Fibroblast of skin of right quadriceps (primary cell): ENCODE data around the gene KRTAP2-4.
"Not testable (repeated sequence)": the region's sequence is repeated elsewhere in the genome, so short reads cannot be mapped to it uniquely, and the experiment has no call there.

Experiments used
- DNase-seq: peaks from one replicate; pipeline ENCODE4 v3.0.0-alpha.2; 2013

Gene KRTAP2-4

DNA sequence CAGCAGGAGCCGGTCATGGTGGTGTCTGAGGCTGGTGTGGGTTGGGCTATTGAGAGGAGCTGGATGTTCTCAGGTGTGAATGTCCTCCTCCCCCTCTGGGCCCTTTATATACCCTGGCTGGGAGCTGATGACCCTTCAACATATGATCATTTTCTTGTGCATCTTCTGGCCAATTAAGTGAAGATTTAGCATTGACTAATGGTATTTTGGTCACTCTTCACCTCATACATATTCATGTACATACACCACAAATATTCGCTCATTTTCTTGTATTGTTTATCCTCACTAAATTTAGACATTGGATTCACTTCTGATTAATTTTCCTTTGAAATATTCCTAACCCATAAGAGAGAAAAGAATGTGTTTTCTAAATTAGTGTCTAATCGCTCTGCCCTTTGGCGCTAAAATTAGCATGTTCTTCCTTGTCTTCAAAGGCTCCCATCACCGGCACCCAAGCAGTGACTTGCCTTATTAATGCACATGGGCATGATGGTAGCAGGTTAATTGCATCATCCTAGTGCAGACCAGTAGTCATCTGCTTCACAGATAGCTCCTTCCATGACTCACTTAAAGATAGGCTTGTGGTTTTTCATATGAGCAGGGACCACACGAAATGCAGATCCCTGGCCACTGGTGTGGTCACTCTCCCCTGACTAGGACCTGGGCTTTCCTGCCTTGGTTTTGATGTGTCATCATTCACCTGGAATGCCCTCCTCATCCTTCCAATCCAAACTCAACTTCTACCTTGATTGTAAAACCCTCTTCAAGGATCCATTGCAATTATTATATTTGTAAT is at the start of gene KRTAP2-4:
KRTAP2-4 (minus strand) TSS at position 51 of the 796 bp plus-strand sequence; CDS start at position 17, 34 bp downstream.
- peak; percentile 91 for DNase-seq

GRCh38 chr17:41111151-41111885 is 45.6 kb upstream of the KRTAP2-4 start:
- no peak for DNase-seq

GRCh38 chr17:41108728-41109386 is 43.2 kb upstream of the KRTAP2-4 start:
- DNase-seq = not testable (repeated sequence)

DNA sequence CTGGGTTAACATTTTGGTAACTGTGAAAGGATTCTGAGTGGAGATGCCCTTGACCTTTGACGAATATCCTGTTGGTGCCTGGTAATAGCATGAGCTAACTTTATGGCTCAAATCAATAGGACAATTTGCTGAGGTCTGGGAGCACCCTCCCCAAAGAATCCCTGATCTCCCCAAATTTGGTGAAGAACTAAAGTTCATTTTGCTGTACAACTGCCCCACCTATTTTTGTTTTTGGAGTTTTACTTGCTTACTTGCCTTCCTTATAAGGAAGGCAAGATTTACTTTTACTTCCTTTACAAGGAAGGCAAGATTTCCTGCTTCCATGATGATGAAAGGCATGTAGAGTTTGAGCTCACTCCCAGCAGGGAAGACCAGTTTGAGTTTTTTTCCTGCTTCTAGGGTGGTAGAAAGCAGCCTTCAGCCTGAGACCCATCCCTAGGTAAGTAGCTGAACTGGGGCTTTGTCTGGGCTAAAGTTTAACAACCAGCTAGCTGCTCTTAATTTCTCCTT is 42.3 kb upstream of the KRTAP2-4 start:
- no peak for DNase-seq

- not testable (repeated sequence) for DNase-seq
Observed at GRCh38 chr17:41105347-41105746, 39.7 kb upstream of the KRTAP2-4 start, which contains the start of gene KRTAP4-9. Gene KRTAP4-9 (plus strand): TSS chr17:41105389. CDS start chr17:41105389, 0 bp downstream.

DNA sequence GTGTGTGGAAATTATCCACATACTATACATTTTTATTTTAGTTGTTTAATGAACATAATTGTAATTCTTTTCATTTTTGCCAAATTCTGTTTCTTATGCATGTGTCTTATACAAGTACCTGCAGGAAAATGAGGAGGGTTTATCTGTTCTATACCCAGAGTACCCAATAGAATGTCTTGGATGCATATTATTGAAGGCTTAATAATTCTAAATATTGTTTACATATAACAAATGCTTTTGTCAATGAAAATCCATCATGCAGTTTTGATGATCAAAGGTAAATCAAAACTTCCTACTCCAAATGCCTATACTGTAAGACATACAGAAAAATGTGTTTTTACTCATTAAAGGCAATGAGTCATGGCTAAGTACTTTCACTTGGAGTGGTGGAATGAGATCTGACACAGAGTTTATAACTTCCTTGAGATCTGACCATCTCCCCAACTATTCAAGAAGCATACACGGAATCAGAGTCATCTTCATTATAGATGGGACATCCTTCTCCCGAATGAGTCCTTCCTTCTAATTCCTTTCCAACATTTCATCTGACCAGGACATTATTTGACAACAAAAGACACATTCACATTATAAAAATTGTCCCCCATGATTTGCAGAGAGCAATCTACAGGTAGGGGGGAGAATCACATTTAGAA is 38.8 kb upstream of the KRTAP2-4 start:
- DNase-seq = peak; percentile 87

- DNase-seq = no peak
Observed at GRCh38 chr17:41103896-41104295, 38.2 kb upstream of the KRTAP2-4 start.

- DNase-seq = no peak
Observed at GRCh38 chr17:41101586-41102259, 36.0 kb upstream of the KRTAP2-4 start, which contains the start of gene KRTAP4-16. Gene KRTAP4-16 (minus strand): TSS chr17:41102209. CDS start chr17:41102209, 0 bp downstream.

- DNase-seq = peak; percentile 91
Observed at GRCh38 chr17:41099682-41100480, 34.2 kb upstream of the KRTAP2-4 start.

GRCh38 chr17:41098481-41098880 is 32.8 kb upstream of the KRTAP2-4 start:
- DNase-seq = peak; percentile 65

- no peak for DNase-seq
Observed at GRCh38 chr17:41098042-41098441, 32.4 kb upstream of the KRTAP2-4 start, which contains the start of gene KRTAP4-8. Gene KRTAP4-8 (minus strand): TSS chr17:41098142. CDS start chr17:41098084, 58 bp downstream.

DNA sequence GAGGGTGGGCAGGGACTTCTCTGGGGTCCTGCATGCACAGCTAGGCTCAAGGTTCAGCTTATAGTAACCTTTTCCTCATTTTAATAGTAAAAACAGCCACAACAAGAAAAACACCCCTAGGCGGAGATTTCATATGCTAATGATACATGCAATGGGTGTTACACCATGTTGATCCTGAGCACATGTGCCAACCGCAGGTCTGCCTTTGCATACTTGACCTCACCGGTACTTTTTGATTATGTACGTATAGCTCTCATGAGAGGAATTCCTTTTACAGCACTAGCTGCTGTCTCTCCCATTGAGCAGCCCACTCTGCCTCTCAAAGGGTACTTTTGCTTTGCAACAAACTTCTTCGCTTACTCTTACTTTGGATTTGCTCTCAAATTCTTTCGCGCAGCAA is 30.4 kb upstream of the KRTAP2-4 start:
- DNase-seq = no peak

GRCh38 chr17:41088760-41089352 is 23.2 kb upstream of the KRTAP2-4 start:
- not testable (repeated sequence) for DNase-seq

- not testable (repeated sequence) for DNase-seq
Observed at GRCh38 chr17:41084100-41084856, 18.6 kb upstream of the KRTAP2-4 start, which contains the start of gene KRTAP4-7. Gene KRTAP4-7 (plus strand): TSS chr17:41084150. CDS start chr17:41084207, 57 bp downstream.

DNA sequence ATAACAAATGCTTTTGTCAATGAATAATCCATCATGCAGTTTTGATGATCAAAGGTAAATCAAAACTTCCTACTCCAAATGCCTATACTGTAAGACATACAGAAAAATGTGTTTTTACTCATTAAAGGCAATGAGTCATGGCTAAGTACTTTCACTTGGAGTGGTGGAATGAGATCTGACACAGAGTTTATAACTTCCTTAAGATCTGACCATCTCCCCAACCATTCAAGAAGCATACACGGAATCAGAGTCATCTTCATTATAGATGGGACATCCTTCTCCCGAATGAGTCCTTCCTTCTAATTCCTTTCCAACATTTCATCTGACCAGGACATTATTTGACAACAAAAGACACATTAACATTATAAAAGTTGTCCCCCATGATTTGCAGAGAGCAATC is 17.7 kb upstream of the KRTAP2-4 start:
- DNase-seq = peak; percentile 82

DNA sequence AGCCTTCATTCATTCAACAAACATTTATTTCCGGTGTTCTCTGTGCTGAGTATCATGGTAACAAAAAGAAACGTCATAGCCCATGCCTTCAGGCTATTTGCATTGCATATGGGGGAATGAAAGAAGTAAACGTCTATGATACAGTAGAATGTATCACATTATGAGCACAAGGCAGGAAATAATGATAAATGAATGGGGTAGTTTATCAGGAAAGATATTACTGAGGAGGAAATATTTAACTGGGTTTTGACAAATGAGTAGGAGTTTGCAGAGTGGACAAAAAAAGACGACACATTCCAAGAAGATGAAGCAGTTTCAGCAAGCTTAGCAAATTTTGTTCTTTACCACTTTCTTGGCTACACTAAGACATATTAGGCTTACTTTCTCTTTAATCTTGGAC is 16.9 kb upstream of the KRTAP2-4 start:
- DNase-seq = peak; percentile 43

- DNase-seq = no peak
Observed at GRCh38 chr17:41076788-41077187, 11.1 kb upstream of the KRTAP2-4 start.

- no peak for DNase-seq
Observed at GRCh38 chr17:41073676-41074075, 8.0 kb upstream of the KRTAP2-4 start.

- DNase-seq = no peak
Observed at GRCh38 chr17:41071606-41072360, 6.1 kb upstream of the KRTAP2-4 start.
